GM04504 (cell line): ENCODE results near the gene MANSC4.

Experiments used
- DNase-seq: peaks from one replicate; pipeline ENCODE4 v3.0.0-alpha.2; 2012; ENCODE audit warnings: low read depth

Gene MANSC4

DNA sequence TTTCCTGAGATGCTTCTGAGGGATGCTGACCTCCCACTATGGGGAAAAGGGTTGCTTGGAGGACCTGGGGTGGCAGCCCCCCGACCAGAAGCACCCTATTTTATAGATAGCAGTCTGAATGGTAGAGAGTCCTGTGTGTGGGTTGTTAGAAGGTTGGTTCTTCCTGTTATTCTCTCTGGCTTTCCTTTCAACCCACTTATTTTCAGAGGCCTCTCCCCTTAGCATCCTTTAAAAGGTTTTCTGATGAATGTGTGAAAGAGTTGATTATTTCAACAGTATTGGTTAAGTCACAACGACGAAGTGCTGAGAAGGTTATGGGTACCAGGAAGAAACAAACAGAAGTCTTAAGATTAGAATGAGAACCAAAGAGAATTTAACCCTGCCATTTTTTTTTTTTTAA, 20.8 kb upstream of the MANSC4 start:
- DNase-seq = no peak

DNA sequence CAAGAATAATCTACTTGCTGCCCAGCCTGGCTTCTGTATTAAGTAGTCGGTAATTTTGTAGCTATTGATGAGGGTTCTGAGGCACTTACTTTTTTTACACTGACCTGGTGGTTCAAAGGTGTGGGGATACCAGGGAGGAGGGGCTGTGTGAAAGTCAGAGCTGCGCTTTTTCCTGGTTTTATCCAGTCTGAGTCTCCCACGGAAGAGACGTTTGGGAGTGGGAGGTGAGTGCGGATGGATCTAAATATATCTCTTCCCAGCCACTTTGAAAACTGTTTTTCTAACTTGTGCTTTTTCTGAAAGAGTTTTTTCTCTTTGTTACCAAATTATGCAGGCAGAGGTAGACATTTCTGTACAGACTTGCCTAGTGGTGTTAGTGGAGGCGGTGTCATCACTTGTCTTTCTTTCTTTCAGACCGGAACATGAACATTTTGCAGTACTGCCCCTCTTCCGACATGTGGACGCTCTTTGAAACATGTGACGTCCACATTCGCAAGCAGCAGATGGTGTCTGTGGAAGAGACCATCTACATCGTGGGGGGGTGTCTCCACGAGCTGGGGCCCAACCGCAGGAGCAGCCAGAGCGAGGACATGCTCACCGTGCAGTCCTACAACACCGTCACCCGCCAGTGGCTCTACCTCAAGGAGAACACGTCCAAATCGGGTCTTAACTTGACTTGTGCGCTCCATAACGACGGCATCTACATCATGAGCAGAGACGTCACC, 17.4 kb upstream of the MANSC4 start:
- DNase-seq = no peak

DNA sequence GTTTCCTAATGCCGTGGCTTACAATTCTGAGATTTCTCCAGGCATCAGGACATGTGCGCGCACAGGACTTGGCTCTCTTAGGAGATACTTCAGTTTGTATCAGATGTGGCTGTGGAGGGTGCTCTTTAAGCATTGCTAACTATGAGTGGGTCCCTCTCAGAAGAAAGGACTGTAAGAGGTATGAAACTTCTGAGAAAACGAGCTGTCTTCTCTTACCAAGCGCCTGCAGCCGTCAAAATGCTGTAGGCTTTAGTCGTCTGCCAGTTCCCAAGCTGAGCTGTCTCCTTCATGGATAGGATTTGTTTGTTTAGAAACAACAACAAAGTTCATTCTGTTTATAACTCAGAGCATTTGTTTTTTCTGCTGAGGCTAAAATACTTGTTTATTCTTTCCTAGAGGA, 16.1 kb upstream of the MANSC4 start:
- DNase-seq = no peak

DNA sequence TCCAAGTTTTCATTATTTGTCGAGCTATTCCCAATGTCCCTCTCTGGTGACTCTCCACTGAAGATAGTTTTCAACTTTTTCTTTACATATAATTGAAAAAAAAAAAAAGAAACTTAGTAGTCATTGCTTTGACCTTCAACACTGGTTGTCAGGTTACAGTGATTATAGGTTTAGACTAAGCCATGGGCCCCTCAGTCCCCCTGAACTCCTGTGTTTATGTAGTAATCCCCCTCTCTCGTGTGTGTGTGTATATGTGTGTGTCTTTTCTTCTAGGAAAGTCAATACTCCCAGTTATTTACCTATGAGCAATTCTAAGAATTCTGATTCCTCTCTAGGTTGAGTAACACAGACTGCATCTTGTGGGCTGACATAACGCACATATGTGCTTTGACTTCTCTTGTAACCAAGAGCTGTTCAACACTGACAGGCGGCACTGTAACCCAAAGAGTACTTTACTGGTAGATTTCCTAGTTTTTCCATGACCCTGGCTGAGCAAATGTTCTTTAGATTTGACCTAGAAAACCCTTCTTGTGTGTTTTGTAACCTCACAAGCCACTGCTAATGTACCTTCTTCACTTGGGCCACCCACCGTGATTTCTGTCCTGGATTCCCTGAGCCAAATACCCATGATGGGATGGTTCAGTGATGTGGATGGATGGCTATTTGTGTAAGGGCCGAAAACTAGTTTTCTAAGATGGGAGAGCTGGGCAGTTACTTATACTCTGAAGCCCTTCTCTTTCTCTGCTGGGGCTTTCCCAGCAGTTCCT, 15.0 kb upstream of the MANSC4 start:
- no peak for DNase-seq

DNA sequence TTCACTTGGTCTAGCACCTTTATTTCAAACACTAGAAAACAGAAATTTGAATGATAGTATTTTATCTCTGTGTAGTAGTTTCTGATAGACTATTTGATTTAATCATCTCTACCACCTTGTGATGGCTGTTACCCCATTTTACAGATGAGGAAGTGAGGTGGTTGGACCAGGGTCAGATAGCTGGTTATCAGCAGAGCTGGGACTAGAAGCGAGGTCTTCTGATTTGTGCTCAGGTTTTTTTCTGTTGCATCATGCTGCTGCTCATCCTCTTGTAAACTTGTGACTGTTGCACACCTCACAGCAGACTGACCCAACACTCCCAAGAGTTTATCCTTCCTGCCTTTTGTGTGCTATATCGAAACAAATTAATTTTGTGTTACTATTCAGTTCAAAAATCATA, 10.1 kb upstream of the MANSC4 start:
- no peak for DNase-seq

DNA sequence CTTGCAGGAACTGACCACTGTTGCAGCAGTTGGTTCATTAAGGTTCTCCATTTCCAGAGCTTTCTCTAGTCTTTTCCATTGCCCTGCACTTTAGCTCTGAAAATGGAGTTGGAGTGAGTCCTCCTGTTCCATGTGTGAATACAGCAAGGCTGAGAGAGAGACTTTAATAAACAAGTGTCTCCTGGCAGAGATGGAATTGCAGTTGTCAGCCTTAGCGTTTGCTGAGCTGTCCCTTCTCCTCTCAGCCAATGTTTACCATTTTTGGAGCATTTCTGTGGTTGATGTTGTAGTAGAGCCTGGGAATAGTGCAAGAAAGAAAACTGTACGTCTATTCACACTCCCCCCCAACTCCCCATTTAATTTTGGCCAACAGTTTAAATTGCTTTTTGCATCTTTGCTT, 7.5 kb upstream of the MANSC4 start:
- DNase-seq = no peak

DNA sequence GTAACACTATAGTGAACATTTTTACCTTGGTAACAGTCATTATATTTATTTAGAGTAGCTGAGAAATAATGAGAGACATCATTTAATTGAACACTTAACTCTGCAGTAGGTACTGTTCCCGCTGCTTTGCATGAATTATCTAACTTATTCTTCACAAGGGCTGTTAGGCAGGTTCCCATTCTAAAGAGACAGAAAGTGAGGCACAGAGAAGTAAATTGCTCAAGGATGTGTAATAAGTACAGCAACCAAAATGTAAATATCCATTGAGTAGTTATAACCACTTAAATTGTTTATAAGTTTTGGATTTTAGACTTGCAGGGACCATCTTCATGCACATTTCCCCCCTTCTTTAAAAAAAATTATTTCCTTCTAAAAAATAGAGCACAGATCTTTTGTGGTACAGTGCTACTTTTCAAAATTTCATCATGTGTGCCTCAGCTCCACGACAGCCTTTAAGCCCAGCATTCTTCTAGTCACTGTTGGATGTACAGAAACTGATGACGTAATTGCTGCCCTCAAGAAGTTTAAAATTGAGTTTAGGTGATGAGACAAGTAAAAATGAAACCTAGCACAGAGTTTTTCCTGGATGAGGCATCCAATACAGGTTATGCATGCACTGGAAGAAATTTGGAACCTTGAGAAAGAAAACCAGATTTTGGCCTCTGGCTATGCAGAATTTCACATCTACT, 6.0 kb upstream of the MANSC4 start:
- DNase-seq = no peak

DNA sequence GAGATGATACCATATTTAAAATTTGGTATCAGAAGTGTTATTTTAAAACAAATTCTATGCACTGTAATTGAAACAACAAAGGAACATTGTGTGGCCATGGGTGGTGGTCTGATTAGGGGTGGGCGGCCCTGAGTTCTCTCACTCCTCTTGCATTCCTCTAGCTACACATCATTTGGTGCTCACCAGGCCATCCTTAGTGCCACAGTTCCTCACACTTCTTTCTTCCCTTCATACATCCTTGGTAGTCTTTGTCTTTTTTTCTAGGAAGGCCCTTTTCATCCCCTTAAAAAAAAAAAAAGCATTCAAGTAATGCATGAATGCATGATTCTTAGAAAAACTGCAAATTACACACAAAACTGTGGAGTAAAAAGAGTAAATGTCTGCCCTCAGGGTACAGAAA, 2.4 kb upstream of the MANSC4 start:
- DNase-seq = no peak

DNA sequence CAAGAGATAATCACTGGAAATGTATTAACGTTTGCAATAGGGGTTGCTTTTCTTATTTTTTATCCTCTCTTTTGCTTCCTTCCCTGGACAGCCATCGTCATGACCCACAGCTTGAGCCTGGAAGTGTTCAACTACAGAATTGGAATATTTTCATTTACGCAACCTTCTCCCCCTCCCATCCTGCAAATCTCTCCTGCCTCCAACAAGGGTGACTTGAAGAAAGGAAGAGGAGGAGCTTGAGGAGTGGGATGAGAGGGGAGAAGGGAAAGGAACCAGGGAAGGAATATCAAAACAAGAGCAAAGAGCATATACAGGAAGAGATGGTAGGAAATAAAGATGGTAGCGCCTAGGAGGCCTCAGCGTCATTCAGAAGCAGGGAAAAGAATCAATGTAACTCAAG, 1.6 kb upstream of the MANSC4 start:
- no peak for DNase-seq

DNA sequence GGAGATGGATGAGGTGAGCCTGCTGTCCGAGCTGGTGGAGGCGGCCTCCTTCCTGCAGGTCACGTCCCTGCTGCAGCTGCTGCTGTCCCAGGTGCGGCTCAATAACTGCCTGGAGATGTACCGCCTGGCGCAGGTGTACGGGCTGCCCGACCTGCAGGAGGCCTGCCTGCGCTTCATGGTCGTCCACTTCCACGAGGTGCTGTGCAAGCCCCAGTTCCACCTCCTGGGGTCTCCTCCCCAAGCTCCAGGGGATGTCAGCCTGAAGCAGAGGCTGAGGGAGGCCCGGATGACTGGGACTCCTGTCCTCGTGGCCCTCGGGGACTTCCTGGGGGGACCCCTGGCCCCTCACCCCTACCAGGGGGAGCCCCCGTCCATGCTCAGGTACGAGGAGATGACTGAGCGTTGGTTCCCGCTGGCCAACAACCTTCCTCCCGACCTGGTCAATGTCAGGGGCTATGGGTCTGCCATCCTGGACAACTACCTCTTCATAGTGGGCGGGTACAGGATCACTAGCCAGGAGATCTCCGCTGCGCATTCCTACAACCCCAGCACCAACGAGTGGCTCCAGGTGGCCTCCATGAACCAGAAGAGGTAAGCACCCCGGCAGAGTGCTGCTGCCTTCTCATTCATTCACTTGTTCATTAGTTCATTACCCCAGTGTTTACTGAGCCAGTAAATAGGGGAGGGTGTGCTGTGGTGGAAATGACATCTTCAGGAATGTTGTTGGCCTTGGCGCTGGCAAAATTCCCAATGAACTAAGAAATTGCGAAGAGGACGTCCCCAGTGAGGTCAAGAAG, 774 bp upstream of the MANSC4 start:
- no peak for DNase-seq

DNA sequence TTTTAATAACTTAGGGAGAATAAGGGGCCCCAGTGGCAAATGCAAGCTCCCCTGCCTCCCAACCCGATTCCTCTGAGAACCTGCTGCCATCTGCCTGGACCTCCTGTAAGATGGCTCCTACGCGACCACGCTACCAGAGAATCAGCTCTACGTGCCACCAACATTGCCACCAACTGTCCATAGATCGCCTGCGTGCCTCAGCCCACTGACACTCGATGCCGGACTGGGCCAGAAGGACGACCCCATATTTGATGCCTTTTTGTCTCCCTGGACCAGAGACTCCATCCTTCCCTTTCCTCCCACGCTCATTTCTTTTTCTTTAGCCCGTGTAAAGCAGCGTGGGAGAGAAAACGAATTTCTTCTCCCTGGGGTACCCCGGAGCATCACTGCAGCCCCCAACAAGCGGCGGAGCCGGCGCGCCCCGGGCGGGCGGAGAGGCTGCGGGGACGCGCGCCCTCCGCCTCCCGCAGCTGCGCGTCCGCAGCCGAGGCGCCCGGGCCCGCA, 568 bp downstream of the MANSC4 start:
- DNase-seq = no peak

DNA sequence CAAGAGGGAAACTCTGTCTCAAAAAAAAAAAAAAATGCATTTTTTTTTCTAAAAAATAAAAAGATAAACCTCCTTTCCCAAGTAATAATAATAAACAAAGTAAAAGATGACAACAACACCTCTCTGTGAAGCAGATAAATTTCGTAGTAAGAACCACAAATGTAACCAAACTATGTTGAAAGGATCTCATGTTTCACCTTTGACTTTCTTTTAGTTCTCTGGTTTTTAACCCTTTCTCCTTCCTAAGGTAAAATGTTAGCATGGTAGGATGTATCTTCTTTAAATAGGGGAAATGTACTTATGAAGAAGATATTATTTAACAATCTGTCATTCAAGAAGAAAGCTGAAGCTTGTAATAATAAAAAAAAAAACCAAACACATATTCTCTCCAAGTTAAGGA, 1.8 kb downstream of the MANSC4 start:
- DNase-seq = no peak

DNA sequence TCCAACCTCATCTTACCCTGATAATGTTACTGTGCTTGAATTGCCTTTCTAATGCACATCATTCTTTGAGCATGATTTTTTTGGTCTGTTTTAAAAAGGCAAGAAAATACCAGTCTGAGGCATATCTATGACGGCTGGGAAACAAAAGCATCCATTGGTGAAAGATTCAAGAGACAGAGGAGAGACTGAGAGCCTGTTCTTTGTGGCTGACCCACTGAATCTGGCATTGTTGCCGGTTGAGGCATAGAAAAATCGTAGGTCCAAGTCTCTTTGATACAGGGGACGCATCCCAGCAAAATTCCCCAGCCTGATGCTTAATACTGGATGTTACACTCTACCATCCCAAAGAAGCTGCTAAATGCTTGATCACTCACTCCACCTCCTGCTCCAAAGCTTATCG, 2.9 kb downstream of the MANSC4 start:
- DNase-seq = no peak

DNA sequence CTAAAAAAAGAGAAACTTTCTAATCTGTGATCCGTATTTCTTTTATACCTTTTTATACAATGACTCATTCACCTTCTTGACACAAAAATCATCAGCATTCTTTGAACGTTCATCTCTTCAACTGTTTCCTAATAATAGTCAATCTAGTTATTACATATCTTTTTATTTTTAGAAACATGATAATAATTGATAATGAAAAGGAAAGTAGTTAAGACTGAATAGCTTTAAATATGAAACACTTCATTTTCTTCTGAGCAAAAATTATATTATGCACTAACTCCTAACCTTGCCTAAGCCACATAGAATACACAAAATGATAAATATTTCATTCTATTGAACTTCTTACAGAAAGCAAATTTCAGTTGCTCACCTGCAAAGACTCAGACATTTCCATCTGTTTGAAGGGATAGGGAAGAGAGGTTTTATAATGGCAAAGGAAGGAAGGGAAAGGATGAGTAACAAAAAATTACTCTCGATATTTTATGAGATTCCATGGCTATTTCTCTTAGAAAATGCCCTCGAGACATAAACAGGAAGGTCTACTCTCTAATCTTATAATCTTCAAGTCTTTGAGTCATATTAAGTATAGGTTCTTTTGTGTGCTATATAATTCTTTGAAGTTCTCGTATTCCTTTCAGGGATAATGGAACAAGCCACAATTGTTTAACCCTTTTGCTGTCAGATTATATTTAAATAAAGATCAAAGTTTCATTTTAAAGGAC, 7.5 kb downstream of the MANSC4 start:
- no peak for DNase-seq

DNA sequence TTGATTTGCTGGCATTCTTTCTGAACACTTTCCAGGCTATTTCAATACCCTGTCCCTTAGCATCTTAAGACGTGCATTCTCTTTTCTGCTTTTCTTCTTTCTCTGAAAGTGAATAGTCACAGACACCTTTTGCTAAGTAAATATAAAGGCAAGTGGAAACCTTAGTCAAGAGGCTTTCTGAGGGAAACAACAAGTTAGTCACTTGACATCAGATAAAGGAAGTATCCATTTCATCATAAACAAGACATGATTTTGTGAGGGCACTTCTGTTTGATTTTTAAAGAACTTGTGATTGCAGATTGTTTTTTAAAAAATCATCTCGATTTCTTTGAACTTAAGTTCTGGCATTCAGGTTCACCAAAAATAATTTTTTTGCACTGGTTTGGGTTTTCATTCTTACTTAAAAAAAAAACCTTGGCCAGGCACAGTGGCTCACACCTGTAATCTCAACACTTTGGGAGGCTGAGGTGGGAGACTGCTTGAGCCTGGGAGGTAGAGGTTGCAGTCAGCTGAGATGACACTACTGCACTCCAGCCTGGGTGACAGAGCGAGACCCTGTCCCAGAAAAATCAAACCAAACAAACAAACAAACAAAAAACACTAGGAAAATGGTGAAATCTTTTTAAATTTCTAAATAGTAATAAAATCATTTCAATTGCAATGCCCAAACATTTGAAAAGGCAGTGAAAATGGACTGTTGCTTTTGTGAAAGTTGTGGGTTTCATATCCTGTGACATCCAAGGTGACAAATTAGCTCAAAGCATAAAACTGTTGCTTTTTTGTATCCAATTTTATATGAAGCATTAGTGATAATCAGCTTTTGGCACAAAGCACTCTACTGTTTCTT, 8.3 kb downstream of the MANSC4 start:
- DNase-seq = no peak

DNA sequence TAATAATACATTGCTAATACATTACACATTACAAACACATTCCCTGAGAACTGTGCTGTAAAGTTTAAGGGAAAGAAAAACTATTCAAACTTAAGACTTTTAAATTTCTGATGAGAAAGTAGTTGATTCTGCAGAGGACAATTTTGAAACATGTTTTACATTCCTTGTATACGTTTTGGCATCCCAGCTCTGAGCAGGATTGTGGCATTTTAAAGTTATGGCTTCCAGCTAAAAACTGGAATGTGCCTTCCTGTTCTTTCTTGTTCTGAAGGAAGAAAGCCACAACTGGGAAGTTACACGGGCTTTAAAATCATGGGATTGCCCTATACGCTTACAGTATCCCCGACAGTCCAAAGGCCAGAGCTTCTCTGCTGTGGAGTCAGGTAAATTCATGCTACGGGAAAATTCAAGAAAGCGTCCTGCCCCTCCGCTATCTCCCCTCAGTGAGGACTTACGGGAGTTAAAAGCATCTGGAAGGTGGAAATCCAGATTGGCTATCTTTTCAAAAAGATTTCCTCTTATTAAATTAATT, 10.8 kb downstream of the MANSC4 start:
- no peak for DNase-seq

DNA sequence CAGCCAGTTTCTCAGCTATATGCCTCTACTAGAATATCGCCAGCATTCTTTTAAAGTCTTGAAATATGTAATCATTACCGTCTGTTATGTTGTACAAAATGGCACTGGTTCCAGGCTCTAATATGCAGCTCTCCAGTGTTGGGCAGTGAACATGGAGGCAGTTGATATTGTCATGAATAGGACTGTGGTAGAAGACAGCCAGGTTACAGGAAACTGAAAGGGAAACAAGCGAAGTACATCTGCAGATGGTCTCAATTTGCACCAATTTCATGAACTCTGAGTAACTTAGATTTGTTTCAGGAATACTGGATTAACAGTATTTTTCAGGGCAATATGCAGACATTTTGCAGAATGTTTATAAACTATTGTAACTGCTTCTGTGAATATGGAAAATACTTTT, 13.4 kb downstream of the MANSC4 start:
- no peak for DNase-seq

DNA sequence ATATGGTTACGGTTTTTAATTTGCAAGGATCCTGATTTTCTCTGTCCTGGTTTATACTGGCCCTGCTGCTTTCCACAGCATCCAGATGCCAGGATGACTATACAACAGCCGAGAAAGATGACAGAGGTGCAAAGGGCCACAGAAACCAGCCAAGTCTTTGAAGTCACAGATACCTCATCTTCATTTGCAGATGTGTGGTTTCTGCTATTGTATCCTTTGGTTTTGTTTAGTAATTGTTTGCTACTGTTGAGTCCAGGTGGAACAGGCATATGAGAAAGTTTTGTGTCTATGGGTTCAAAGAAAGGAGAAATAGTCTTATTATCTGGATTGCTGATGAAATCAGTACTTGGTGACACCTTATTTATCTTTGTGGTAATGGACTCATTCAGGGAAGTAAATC, 17.3 kb downstream of the MANSC4 start:
- DNase-seq = no peak

DNA sequence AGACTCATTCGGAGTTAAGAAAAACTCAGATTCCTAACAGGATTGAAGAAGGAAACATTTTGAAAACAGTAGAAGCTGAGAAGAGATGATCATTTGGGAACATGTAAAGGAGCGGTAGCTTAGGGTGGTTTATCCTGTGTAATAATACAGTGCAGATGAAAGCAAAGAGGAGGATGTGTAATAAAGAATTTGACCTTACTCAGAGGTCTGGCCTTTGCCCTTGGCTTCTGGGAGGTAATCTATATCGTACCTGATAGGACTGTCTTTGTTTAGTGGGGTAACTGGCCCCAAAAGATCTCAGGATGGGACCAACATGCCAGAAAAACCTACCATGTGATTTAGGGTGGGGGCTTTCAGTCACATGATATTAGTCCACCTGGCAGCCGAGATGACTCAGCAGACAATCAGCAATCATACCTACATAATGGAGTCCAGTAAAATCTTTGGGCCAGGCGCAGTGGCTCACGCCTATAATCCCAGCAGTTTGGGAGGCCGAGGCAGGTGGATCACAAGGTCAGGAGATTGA, 23.3 kb downstream of the MANSC4 start:
- no peak for DNase-seq

DNA sequence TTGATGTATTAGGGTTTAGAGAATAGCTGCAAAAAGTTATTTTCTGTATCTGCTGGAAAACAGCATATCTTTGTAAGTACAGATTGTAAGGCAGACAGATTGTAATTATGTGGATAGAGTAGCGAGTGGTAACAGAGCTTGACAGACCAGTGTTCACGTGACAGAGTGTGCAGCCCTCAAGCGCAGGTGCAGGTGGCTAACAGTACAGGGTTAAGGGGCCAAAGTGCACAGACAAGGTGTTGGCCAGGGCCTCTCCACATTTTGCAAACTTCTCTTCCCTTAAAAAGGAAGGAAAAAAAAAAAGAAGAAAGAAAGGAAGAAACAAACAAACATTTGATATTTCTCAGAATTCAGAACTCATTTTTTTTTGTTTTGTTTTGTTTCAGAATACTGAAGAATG, 25.2 kb downstream of the MANSC4 start:
- no peak for DNase-seq
